ENCODE data around the gene FBXW11.
"Not testable (repeated sequence)": the region's sequence is repeated elsewhere in the genome, so short reads cannot be mapped to it uniquely, and the experiment has no call there.

FBXW11 gene

DNA sequence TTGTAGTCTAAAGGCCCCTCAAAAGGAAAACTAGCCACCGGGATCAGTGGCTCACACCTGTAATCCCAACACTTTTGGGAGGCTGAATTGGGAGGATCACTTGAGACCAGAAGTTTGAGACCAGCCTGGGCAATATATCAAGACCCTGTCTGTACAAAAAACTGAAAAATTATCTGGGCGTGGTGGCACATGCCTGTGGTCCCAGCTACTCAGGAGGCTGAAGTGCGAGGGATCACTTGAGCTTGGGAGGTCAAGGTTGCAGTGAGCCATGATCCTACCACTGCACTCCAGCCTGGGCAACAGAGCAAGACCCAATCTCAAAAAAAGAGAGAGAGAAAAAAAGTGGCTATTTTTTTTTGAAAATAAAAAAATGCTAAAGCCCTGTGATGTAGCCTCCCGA lies 55.2 kb downstream of the FBXW11 start:
- no peak for DNase-seq

DNA sequence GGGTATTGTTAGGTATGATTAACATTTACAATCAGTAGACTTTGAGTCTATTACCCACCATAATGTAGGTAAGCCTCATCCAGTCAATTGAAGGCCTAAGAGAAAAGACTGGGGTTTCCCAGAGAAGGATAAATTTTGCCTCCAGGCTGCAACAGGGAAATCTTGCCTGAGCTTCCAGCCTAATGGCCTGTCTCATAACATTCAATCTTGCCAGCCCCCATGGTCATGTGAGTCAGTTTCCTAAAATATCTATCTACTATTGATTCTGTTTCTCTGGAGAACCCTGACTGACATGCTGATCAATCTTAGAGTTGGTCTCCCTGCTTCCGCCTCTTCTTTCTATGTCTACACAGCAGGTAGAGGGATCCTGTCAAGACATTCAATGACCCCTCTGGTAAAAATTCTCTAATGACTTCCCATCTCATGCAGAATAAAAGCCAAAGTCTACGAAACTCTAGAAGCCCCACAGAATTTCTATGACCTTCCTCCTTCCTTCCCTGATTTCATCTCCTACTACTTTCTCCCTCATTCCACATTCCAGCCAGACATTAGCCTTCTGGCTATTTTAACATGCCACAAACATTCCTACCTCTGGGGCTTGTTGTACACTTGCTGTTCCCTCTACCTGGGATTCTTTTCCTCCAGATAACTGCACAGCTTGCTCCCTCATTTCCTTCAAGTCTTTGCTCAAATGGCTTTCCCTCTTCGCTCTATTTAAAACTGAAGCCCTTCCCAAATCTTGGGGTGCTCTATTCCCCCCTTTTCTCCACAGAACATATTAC lies 60.2 kb downstream of the FBXW11 start:
- DNase-seq = no peak

DNA sequence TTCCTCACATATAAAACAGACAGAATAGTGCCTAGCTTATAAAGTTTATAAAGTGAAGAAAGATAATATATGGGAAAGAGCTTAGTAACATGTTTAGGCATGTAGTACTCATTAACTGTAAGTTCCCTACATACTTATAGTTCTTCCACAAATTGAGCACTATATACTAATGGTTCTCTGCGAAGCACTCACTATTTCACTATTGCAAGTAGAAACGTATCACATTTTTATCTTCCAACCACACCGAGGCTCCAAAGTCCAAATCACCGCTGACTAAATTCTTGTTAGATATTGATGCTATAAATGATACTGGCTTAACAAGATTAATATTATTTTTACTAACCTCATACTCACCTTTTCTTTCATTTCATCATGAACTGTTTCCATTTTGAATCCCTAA lies 61.0 kb downstream of the FBXW11 start:
- DNase-seq = no peak

DNA sequence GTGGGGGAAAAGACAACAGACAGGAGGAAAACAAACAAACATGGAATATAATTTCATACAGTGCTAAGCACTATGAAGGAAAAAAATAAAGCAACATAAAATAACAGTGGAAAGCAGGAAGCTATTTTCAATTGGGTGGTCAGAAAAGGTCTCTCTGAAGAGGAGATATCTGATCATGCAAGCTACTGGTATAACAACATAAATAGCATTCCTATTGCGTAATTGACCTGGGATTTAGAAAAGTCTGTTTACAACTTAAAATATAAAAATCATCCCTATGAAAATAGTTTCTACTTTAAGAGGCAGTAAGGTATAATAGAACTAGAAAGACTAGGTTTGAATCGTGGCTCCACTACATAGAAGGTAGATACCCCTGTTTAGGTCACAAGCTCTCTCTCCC lies 61.4 kb downstream of the FBXW11 start:
- no peak for DNase-seq

DNA sequence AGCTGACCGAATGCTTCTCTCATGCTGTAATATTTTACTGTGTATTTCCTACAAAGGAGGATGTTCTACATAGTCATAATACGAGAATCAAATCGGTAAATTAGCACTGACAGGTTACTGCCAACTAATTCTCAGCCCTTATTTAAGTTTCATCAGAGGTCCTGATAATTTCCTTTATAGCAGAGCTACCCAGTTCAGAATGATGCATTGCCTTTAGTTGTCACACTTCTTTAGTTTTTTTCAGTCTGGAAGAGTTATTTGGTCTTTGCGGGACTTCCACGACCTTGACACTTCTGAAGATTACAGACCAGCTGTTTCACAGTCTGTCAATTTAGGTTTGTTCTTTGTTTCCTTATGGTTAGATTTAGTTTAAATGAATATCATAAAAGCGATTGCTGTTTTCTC lies 64.3 kb downstream of the FBXW11 start:
- DNase-seq = not testable (repeated sequence)

DNA sequence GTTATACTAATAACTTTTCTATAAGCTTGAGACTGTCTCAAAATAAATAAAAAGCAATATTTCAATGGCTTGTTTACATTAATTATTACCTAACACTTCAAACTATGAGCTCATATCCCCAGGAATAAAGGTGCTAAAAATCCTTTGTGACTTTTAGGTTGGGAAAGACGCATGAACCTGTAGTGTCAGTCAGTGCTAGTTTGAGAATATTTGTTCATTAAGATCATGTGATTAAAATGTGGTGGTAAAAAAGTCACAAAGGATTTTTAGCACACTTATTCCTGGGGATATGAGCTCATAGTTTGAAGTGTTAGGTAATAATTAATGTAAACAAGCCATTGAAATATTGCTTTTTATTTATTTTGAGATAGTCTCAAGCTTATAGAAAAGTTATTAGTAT lies 64.8 kb downstream of the FBXW11 start:
- DNase-seq = not testable (repeated sequence)

DNA sequence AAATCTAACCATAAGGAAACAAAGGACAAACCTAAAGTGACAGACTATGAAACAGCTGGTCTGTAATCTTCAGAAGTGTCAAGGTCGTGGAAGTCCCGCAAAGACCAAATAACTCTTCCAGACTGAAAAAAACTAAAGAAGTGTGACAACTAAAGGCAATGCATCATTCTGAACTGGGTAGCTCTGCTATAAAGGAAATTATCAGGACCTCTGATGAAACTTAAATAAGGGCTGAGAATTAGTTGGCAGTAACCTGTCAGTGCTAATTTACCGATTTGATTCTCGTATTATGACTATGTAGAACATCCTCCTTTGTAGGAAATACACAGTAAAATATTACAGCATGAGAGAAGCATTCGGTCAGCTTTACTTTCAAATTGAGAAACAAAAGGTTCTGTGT lies 65.2 kb downstream of the FBXW11 start:
- not testable (repeated sequence) for DNase-seq

DNA sequence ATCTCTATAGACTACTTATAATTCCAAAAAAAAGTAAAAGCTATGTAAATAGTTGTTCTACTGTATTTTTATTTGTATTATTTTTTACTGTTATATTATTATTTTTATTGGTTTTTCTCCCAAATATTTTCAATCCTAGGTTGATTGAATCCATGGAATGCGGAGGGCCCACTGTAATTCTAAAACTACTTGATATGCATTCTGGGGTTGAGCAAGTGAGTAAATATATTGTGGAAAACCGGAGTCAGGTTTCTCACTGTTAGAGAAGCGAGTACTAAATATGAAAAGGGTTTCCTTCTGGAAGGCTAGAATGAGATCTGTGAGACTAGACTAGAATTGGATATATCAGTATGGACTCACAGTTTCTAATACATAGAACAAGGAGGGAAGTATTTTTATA lies 66.5 kb downstream of the FBXW11 start:
- no peak for DNase-seq

DNA sequence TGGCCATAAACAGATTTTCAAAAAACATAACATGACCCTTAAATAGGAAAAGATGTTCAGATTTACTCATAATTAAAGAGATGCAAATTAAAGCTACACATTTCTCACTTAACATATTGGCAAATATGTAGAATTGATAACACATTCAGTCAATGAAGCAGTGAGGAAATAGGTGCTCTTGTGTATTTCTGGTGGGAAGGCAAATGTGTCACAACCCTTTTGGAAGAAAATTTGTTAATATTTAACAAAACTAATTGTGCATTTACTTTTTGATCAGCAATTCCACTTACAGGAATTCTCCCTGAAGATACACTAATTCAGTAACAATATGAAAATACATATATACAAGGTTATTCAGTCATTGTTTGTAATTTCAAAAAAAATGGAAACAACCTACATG lies 68.1 kb downstream of the FBXW11 start:
- no peak for DNase-seq

DNA sequence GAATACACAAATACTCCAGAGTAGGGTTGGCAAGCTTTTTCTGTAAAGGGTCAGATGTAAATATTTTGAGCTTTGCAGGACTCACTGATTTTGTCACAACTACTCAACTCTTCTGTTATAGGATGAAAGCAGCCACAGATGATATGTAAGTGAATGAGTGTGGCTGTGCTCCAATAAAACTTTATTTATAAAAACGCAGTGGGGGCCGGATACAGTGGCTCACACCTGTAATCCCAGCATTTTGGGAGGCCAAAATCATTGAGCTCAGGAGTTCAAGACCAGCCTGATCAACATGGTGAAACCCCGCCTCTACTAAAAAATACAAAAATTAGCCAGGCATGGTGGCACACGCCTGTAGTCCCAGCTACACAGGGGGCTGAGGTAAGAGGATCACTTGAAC lies 69.1 kb downstream of the FBXW11 start:
- no peak for DNase-seq

DNA sequence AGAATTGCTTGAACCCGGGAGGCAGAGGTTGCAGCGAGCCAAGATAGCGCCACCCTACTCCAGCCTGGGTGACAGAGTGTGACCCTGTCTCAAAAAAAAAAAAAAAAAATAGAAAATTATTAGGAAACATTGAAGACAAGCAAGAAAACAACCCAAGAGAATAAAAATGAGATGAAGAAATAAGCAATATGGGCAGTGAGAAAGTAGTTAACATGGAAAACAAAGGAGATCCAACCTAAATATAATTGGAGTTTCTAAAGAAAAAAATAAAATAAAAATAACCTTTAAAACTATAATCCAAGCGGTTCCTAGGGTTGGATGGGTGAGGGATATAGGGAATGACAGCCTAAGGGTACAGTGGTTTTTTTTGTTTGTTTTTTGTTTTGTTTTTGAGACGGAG lies 71.9 kb downstream of the FBXW11 start:
- DNase-seq = no peak

DNA sequence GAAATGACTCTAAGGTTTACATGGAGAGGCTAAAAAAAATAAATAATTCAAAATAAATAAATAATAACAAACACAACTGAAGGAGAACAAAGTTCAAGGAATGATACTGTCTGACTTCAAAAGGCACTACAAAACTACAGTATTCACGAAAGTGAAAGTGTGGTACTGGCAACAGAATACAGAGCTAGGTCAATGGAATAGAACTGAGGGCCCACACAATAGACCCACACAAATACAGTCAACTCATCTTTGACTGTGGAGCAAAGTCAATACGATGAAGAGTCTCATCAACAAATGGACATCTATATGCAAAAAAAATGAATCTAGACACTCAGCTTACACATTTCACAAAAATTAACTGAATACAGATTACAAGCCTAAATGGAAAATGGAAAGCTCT lies 75.3 kb downstream of the FBXW11 start:
- no peak for DNase-seq

DNA sequence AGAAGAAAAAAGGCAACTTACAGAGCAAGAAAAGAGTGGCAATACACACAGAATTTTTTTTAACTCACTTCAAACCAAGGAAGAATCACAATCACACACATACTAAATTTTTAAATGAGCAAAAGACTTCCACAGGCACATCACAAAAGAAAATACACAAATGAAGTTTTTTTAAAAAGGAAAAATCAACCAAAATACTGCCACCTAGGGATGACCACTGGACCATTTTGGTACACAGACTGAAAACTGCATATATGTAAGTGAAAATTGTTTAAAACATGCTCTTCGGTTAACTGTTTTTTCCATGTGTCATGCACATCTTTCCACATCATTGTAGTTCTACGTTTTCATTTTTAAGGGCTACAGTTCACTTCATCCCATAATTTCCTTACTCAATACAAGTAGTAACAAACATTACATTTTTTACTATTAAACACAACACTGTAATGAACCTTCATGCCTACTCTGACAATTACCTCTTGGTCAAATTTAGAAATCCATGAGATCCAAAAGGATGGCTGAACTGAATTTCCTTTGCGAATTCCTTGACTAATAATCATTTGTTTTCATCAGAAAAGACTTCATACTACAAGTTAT lies 79.0 kb downstream of the FBXW11 start:
- DNase-seq = no peak

DNA sequence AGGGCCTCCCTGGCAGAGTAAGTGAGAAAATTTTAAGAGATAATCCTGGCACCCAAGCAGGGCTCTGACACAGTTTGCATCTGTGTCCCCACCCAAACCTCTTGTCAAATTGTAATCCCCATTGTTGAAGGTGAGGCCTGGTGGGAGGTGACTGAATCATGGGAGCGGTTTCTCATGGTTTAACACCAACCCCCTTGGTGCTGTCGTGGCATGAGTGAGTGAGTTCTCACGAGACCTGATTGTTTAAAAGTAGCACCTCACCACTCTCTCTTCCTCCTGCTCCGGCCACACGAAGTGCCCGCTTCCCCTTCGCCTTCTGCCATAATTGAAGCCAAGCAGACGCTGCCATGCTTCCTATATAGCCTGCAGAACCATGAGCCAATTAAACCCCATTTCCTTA lies 80.1 kb downstream of the FBXW11 start:
- no peak for DNase-seq

DNA sequence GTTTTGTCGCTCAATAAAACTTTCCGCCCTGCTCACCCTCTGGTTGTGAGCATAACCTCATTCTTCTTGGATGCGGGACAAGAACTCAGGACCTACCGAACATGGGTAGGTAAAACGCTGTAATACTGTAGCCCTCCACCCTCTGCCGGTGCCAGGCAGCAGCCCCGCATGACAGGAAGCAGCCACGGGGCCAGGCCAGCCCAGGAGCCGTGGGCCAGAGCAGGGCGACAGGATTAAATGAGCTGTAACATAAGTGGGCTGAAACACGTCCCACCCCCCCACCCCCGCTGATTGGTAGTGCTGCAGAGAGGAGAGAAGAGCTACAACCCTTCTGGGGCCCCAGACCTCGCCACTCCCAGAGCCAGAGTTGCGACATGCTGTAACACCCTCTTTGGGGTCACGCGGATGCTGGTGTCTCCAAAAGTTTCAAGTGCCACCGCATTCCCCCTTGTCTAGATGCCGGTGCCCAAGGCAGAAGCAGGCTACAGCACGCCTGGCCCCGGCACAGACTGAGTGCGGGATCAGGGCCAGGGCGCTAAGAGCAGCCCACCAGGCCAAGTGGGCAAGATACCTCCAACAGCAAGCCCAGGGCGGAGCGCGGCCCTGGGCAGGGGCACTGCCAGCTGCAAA lies 81.8 kb downstream of the FBXW11 start:
- no peak for DNase-seq

DNA sequence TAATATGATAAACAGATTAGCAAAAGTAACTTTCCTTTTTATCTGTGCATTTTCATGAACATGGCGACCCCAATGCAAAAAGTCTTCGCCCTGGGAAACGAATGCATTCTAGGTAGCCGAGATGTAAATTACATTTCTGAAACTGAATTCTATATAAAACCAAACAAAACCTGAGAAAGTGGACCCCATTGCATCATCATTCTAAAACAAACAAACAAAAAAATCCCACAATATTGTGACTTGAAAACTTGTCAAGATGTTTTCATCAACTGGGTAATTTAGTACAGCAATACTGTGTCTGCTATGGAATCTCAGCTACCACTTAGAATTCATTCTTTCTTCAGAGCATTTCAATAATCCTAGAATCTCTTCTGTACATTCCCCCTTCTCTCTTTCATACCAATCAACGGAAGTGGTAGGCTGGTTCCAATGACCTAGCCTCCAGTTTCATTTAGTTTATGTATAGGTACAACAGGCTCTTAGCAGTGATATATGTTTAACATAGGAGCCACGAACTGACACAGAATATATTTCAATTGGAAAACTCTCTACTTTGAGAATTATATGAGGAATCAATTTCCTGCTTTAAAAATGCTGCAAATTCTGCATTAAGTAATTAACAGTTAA lies 85.6 kb downstream of the FBXW11 start:
- DNase-seq = no peak

DNA sequence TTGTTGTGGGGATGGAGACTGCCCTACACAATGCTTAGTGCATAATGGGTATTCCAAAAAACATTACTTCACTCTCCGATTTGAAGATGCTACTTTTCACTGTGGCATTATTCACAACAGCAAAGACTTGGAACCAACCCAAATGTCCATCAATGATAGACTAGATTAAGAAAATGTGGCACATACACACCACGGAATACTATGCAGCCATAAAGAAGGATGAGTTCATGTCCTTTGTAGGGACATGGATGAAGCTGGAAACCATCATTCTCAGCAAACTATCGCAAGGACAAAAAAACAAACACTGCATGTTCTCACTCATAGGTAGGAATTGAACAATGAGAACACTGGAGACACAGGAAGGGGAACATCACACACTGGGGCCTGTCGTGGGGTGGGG lies 90.7 kb downstream of the FBXW11 start:
- DNase-seq = not testable (repeated sequence)

DNA sequence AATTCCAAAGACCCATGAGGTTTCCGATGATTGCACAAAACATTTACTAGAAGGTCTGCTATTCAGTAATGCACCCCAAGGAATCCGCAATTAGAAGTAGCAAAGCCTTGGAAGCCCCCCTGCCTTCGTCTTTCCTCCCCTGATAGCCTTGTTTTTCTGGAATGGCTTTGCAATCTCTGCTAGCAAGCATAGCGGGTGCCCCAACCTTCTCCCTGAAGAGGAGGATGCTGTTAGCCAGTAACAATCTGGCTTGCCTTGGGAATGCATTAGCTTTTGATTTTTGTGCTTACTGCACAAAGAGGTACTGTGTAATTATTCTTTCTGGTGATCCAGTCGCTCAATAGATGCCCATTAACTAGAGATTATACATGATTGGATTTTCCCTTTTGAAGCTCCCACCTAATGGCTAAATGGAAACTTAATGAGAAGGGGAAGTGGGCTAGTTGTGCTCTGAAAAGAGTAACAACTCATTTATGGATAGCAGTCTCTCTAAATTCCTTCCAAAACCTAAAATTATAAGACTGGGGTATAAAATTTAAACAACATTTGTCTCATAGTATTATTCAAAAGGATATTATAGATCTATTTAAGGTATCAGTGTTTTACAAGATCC lies 91.6 kb downstream of the FBXW11 start:
- DNase-seq = no peak

DNA sequence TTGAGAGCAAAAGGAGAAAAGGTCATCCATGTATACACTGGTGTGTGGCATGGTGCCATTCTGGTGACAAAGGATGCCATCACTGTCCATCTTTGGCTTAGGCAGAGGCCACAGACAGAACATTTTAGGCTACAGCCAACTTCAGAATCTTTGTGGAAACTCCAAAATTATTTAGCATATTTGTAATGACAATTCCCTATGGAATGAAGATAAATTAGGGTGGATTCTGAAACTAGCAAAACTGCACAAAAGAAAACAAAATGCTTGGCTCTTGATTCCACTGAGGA lies 92.5 kb downstream of the FBXW11 start:
- DNase-seq = no peak

DNA sequence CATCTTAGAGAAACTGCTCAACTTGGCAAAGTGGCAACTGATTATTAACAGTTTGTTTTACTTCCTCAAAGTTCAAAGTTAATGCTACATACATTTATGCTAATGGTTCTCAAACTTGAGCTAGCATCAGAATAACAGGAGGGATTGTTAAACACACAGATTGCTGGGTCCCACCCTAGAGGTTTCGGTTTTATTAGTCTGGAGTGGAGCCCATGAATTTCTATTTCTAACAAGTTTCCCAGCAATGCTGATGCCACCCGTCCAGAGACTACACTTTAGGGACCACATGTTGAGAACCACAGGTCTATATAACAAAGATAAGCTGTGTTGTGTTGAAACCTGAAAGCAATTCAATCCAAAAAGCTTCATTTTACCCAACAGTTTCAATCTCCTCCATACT lies 95.3 kb downstream of the FBXW11 start:
- DNase-seq = no peak

DNA sequence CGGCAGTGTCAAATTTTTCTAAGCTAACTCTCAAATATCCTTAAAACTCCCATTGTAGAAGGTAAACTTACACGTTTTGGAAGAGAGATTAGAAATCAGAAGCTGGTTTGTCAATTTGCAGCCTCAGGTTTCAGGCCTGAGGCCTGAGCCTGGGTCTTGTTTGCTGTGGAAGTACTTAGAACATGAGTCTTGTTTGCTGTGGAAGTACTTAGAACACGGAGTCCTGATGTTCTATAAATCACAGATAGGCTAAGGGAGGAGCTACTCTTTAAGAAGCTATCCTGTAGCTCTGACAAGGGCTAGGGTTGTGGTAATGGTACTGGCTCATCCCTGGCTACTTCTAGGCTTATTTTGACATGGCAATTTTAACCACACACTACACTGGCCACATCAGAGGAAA lies 97.8 kb downstream of the FBXW11 start:
- DNase-seq = no peak

DNA sequence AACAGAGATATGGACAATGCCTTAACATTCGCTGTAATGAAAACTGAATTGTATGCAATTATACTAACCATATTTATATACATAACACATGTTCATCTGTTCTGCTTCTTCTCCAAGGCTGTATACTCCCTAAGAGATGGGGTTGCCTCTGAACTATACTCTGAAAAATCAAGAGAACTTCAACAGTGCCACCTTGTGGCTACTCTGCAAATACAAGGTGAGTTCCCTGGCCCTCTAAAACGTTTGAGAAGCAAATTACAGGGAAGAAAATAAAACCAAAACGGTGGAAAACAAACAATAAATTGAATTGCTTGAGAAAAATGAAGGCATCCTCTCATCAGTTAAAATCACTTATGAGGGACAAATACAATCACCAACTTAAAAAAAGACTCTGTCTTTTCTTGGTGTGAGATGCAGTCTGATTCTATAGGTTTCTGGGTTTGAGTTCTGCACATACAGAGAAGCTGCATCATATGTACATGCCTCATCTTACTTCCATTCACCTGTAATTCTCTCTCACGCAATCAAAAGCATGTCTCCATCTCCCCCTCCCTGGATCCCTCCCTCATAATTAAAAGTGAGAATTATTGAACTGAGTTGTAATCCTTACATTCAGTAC lies 98.6 kb downstream of the FBXW11 start:
- DNase-seq = peak; percentile 38 to 81
